A204.1 (cell line): Measurements from ENCODE around the gene SLC4A2.

Source experiments
- FAIRE-seq: peaks from 2 replicates; lab custom pipeline; 2012; peaks lifted over from hg19 to GRCh38; lab: Jason Lieb, UNC

Gene SLC4A2

DNA sequence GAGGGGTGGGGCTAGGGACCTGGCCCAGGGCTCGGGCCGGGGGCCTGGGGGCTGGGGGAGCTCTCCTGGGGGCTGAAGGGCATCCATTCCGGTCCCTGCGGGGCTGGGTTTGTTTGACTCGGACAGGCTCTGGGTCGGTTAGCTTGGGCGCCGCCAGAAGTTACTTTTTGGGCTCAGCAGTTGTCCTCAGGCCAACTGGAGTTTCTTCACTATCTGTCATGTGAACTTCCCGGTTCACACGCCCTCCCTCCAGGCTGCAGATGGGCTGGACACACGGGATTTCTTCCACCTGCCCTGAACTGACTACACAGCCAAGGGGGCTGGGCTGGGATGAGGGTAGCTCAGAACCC lies 3.8 kb downstream of the SLC4A2 start:
- FAIRE-seq = no peak

DNA sequence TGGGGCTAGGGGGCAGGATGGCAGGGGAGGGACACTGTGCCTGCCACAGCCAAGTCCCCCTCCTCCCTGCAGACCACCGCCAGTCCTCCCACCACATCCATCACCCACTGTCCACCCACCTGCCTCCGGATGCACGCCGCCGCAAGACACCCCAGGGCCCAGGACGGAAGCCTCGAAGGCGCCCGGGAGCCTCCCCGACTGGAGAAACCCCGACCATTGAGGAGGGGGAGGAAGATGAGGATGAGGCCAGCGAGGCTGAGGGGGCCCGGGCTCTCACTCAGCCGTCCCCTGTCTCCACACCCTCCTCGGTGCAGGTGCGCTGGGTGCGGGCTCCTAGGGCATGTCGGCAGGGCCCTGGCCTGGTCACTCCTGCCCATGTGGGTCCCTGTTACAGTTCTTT lies 5.1 kb downstream of the SLC4A2 start:
- no peak for FAIRE-seq

- no peak for FAIRE-seq
Measured at GRCh38 chr7:151064993-151065392, 5.6 kb downstream of the SLC4A2 start.

DNA sequence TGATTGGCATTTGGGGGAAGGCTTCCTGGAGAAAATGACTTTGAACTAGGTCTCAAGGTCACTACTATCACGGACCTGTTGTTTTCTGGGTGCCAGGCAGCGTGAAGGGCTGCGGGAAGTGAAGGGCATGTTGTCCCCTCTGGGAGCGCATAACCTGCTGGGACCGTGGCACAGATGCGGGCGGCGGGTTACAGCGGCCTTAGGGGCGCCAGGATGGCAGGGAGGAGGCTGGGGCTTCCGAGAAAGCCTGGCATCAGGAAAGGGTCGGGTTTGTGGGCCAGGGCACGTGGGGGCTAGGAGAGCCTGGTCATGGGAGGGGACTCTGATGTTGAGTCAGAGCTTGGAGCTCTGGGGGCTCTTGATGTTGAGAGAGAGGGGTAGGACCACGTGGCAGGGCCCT lies 6.1 kb downstream of the SLC4A2 start:
- no peak for FAIRE-seq

DNA sequence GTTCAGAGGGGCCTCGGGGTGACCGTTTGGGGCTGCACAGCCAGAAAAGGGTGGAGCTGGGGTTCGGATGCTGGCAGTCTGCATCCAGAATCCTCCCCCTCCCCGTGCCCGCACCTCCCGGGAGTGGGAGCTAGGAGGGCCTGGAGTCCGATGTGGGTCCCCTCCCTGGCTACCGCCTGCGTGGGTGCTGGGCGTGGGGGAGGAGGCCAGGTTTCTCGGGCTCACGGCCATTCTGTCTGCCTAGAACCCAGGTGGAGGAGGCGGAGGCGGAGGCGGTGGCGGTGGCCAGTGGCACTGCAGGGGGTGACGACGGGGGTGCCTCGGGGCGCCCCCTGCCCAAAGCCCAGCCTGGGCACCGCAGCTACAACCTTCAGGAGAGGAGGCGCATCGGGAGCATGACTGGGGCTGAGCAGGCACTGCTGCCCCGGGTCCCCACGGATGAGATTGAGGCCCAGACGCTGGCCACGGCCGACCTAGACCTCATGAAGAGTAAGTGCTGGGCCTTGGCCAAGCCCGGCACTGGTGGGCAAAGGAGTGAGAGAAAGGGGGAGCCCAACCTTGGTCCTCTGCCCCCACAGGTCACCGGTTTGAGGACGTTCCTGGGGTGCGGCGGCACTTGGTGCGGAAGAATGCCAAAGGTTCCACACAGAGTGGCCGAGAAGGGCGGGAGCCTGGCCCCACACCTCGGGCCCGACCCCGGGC lies 7.0 kb downstream of the SLC4A2 start:
- FAIRE-seq = no peak

DNA sequence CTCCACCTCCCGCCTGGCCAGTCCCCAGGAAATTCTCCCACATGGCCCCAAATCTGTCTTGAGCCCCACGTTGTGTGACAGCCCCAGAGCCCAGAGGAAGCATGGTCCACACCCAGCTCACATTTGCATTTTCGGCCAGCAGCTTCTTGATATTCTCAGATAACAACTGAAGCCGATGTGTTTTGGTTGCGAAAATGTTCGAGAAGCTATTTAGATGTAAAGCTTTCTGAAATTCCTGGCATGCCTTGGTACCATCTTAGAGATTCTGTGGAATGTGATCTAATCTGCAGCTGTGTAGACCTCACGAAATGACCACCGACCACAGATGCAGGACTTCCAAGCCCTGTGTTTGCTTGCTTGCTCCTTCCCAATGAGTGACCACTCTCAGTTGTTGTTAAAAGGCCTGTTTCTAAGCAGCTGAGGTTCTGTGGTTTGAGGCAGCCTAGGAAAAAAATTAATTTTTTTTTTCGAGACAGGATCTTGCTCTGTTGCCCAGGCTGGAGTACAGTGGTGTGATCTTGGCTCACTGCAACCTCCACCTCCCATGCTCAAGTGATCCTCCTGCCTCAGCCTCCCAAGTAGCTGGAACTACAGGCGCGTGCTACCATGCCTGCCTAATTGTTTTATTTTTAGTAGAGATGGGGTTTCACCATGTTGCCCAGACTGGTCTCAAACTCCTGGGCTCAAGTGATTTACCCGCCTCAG lies 8.8 kb downstream of the SLC4A2 start:
- no peak for FAIRE-seq

DNA sequence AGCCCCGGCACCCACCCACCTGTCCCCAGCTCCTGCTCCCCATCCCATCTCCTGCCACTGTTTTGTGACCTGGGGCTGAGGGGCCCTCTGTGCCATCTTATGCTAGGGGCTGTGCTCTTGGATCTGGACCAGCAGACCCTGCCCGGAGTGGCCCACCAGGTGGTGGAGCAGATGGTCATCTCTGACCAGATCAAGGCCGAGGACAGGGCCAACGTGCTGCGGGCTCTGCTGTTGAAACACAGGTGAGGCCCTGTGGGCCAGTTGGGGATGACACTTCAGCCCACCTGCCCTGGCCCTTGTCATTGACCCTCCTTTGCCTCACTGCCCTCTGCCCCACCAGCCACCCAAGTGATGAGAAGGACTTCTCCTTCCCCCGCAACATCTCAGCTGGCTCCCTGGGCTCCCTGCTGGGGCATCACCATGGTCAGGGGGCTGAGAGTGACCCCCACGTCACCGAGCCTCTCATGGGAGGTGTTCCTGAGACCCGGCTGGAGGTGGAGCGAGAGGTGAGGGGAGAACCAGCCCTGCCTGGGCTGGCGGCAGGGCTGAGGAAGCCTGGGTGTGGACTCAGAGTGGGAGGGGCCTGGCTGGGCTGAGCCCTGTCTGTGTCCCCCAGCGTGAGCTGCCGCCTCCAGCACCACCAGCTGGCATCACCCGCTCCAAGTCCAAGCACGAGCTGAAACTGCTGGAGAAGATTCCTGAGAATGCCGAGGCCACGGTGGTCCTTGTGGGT lies 10.6 kb downstream of the SLC4A2 start:
- no peak for FAIRE-seq

DNA sequence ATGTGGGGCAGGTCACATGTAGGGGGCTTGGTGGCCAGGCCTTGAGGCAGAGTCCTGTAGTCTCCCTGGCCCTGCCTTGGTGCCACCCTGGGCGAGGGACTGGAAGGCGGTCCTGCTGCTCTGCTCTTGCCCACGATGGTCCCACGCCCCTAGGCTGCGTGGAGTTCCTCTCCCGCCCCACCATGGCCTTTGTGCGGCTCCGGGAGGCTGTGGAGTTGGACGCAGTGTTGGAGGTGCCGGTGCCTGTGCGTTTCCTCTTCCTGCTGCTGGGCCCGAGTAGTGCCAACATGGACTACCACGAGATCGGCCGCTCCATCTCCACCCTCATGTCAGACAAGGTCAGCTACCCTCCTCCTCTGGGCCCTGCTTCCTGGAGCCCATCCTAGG lies 11.2 kb downstream of the SLC4A2 start:
- FAIRE-seq = no peak

DNA sequence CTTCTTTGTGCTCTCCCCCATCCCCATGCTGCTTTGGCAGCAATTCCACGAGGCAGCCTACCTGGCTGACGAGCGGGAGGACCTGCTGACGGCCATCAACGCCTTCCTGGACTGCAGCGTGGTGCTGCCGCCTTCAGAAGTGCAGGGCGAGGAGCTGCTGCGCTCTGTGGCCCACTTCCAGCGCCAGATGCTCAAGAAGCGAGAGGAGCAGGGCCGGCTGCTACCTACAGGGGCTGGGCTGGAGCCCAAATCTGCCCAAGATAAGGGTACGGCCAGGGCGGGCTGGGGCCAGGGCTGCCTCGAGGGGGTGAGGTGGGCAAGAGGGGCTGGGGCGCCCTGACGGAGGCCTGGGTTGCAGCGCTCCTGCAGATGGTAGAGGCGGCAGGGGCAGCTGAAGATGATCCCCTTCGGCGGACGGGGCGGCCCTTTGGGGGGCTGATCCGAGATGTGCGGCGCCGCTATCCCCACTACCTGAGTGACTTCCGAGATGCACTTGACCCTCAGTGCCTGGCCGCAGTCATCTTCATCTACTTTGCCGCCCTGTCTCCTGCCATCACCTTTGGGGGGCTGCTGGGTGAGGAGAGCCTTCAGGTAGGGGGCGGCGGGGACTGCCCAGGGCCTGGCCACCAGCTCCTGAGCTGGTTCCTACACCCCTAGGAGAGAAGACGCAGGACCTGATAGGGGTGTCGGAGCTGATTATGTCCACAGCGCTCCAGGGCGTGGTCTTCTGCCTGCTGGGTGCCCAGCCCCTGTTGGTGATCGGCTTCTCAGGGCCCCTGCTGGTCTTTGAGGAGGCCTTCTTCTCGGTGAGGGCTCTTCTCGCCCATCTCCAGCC lies 11.9 kb downstream of the SLC4A2 start:
- FAIRE-seq = no peak

GRCh38 chr7:151073990-151074389 lies 14.6 kb downstream of the SLC4A2 start:
- FAIRE-seq = no peak

- FAIRE-seq = no peak
Measured at GRCh38 chr7:151074817-151075661, 15.7 kb downstream of the SLC4A2 start.

GRCh38 chr7:151075662-151075971 lies 16.2 kb downstream of the SLC4A2 start:
- FAIRE-seq = no peak

DNA sequence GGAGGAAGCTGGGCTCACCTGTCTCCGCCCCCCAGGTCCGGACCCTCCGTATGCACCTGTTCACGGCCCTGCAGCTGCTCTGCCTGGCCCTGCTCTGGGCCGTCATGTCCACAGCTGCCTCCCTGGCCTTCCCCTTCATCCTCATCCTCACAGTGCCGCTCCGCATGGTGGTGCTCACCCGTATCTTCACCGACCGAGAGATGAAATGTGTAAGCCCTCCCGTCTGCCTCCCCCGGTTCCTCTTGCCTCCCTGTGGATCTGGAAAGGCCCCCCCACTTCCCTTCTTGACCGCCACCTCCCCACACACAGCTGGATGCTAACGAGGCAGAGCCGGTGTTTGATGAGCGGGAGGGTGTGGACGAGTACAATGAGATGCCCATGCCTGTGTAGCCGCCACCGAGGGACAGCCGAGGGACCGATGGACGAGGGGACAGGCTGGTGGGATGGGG lies 16.6 kb downstream of the SLC4A2 start:
- no peak for FAIRE-seq

DNA sequence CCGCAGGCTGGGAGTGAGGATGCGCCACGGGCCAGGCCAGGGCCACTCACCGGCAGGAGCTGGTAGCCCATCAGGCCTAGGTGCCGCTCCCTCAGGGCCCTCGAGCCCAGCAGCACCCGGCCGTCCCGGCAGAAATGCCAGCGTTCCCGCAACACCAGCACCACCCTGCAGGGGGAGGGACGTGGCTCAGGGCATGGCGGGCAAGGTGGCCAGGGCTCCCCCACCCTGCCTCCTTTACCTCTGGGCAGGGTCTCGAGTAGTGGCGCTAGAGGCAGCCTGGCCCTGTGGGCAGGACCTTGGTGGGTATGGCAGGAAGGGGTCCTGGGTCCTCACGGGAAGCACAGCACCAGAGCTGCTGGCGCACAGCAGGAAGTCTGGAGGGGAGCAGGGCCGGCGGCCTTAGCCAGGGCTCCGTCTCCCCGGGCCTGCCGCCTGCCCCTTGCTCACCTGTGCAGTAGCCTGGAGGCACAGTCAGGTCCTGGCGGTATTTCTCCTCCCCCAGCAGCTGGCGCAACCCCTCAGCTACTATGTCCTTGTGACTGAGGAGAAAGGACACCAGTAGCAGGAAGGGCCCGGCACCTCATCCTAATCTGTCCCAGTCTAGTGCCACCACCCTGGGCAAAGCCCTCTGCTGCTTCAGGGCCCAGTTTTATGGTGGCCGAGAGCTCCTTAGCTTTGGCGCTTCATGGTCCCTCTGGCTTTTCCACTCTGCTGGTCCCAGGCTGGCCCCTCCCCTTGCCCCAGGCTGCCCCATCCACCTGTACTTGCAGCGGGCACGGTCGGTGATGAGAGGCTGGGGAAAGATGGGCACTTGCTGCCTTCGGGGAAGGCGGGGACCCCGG lies 17.7 kb downstream of the SLC4A2 start:
- no peak for FAIRE-seq

DNA sequence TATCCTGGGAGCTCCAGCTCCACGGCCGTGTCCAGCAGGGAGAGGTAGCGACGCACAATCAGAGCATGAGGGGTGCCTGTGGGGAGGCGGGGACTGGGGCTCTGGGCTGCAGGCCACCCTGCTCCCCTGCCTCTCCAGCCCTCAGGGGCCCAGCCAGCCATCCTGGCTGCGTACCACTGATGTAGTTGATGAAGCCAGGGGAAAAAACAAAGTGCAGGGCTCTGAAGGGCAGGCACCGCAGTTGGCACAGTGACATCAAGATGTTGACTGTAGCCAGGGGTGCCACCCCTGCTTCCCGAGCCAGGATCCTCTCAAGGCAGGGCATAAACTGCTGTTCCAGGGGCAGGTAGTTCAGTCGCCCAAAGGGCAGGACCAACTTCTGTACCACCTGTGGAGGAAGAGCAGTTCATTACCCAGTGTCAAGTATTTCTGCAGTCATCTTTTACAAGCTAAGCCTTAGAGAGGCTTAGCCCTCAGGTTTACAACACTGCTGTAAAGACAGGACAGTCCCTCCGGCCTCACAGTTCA lies 18.4 kb downstream of the SLC4A2 start:
- no peak for FAIRE-seq

DNA sequence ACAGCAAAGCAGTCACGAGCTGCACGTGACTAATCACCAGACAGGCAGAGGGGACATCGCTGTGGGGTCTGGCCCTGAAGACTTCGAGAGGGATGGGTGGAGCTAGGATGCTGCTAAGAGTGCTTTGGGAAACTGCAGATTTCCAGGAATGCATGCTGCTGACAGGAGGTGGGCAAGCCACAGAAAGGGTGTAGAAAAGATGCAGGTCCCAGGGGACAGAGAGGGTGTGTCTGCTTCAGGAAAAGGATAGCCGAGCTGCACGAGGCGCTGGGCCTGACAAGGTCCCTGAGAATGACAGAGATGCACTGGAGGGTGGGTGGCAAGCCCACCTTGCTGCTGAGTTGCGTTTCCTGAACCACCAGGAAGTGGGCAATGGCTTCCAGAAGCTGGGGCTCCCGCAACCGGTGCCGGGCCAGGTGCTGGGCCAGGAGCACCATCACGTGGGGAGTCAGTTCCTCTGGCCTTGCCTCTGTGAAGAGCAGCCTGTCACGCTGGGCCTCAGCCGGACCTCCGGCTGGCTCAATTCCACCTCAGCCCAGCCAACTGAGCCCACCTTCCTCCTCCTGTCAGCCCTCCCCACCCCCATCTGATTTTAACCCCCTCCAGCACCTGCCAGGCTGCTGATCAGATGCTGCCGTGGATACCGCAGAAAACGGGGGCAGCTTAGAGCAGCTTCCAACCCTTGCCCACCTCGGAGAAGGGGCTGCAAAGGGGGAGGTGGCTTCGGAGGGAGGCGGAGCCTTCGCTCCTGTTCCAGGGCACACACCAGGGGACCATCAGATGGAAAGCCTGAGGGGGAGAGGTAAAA lies 19.0 kb downstream of the SLC4A2 start:
- FAIRE-seq = no peak

- FAIRE-seq = no peak
Measured at GRCh38 chr7:151079199-151079910, 20.0 kb downstream of the SLC4A2 start.

DNA sequence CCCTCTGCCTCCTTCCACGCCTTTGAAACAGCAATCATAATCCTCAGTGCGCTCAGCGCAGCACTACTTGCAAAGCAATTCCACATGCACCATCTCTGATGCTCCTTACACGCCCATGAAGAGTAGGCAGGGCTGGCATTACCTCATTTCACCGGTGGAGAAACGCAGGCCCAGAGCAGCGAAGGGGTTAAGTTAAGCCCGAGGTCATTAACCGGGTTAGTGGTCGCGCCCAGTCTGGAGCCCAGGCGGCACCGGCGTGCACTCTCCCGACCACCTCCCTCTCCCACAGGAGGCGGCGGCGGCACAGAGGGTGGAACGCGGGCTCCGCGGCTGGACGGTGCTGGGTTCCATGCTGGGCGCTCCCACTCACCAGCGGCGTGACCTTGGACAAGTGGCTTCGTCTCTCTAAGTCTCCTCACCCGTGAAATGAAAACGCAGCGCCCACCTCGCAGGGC lies 20.7 kb downstream of the SLC4A2 start:
- FAIRE-seq = no peak
